IMR-90 (cell line): ENCODE results near the gene GLO1. TPM values are rescaled to one million over a fixed set of nuclear protein-coding genes. Genes with fewer than 3 reads are reported as not detected.

Experiments
- ATAC-seq: fragments of 200-7000 bp; cut with Tn5 transposase; 2 replicates; pipeline ENCODE4 v1.9.1; 2020; ENCODE audit warnings: low read depth, mild to moderate bottlenecking, moderate library complexity
- BruUV-seq: library from RNA; stranded (reverse); fragments of 400-500 nt; replicated peaks from 2 replicates; lab custom pipeline; 2021; lab: Mats Ljungman, UMichigan
- CTCF ChIA-PET: fragments of 300-600 bp; formaldehyde crosslinking; extraction: SDS; loops from one replicate; lab custom pipeline; 2021; ENCODE audit warnings: antibody characterized with exemption; lab: Yijun Ruan, JAX
- POLR2A ChIA-PET: fragments of 300-600 bp; sonication (Branson Sonifier 250); formaldehyde crosslinking; loops from one replicate; lab custom pipeline; 2022; ENCODE audit warnings: antibody characterized with exemption; ENCODE audit not compliant: unreplicated experiment; lab: Charles Lee
- DNase-seq: peaks from one replicate; pipeline ENCODE4 v3.0.0; 2013
- H2AFZ ChIP-seq: replicated peaks from 2 replicates; pipeline ENCODE3; 2013; ENCODE audit warnings: low read length, mild to moderate bottlenecking; ENCODE audit not compliant: poor library complexity
- H2AK5ac ChIP-seq: 2 replicates; pipeline ENCODE4 v1.6.1; 2013; ENCODE audit warnings: low read depth, low read length, inconsistent platforms
- H2AK9ac ChIP-seq: replicated peaks from 2 replicates; pipeline ENCODE3; 2013; ENCODE audit warnings: mild to moderate bottlenecking, low read depth, low read length, moderate library complexity; ENCODE audit not compliant: poor library complexity
- H2BK120ac ChIP-seq: 2 replicates; pipeline ENCODE4 v1.6.1; 2013; ENCODE audit warnings: low read depth, low read length, inconsistent platforms
- H2BK15ac ChIP-seq: 3 replicates; pipeline ENCODE4 v1.6.1; 2013; ENCODE audit warnings: low read depth, low read length, inconsistent platforms
- H2BK20ac ChIP-seq: 2 replicates; pipeline ENCODE4 v1.6.1; 2013; ENCODE audit warnings: low read depth, mild to moderate bottlenecking, inconsistent platforms, low read length, moderate library complexity
- H2BK5ac ChIP-seq: 2 replicates; pipeline ENCODE4 v1.6.1; 2013; ENCODE audit warnings: mild to moderate bottlenecking, low read depth, low read length, inconsistent platforms; ENCODE audit not compliant: poor library complexity, severe bottlenecking
- H3K14ac ChIP-seq: replicated peaks from 2 replicates; pipeline ENCODE4 v1.6.1; 2013; ENCODE audit warnings: low read depth, low read length, inconsistent platforms
- H3K18ac ChIP-seq: 2 replicates; pipeline ENCODE4 v1.6.1; 2013; ENCODE audit warnings: low read depth, low read length, control low read depth
- H3K23ac ChIP-seq: 2 replicates; pipeline ENCODE4 v1.6.1; 2013; ENCODE audit warnings: low read depth, low read length, inconsistent platforms
- H3K27ac ChIP-seq: 2 replicates; pipeline ENCODE4 v1.5.1; 2013; ENCODE audit warnings: mild to moderate bottlenecking, control low read depth, low read length; ENCODE audit not compliant: insufficient read depth
- H3K27me3 ChIP-seq: 2 replicates; pipeline ENCODE4 v1.6.1; 2013; ENCODE audit warnings: low read length; ENCODE audit not compliant: control insufficient read depth, insufficient read depth
- H3K36me3 ChIP-seq: 2 replicates; pipeline ENCODE4 v1.6.1; 2013; ENCODE audit warnings: low read length, mixed read lengths; ENCODE audit not compliant: control insufficient read depth, insufficient read depth
- H3K4ac ChIP-seq: 2 replicates; pipeline ENCODE4 v1.6.1; 2013; ENCODE audit warnings: low read depth, low read length, inconsistent platforms
- H3K4me1 ChIP-seq: 2 replicates; pipeline ENCODE4 v1.6.1; 2013; ENCODE audit warnings: low read length, mixed read lengths; ENCODE audit not compliant: control insufficient read depth, insufficient read depth
- H3K4me2 ChIP-seq: 2 replicates; pipeline ENCODE4 v1.6.1; 2013; ENCODE audit warnings: low read depth, mild to moderate bottlenecking, control low read depth, low read length, moderate library complexity
- H3K4me3 ChIP-seq: 2 replicates; pipeline ENCODE4 v1.5.1; 2013; ENCODE audit warnings: low read depth, mild to moderate bottlenecking, control low read depth, low read length, moderate library complexity; ENCODE audit not compliant: insufficient read depth
- H3K56ac ChIP-seq: 2 replicates; pipeline ENCODE4 v1.6.1; 2013; ENCODE audit warnings: low read length, inconsistent platforms; ENCODE audit not compliant: insufficient read depth; ENCODE audit errors: extremely low read depth
- H3K79me1 ChIP-seq, 2 experiments: 2 replicates each; pipeline ENCODE4 v1.6.1; 2013; ENCODE audit warnings: low read length in 2 of 2, inconsistent platforms in 1 of 2, low read depth in 1 of 2
- H3K9ac ChIP-seq: 2 replicates; pipeline ENCODE4 v1.6.1; 2013; ENCODE audit warnings: low read depth, low read length, control low read depth
- H3K9me1 ChIP-seq: 2 replicates; pipeline ENCODE4 v1.6.1; 2013; ENCODE audit warnings: low read length, inconsistent platforms; ENCODE audit not compliant: insufficient read depth
- H3K9me3 ChIP-seq: 2 replicates; pipeline ENCODE4 v1.6.1; 2013; ENCODE audit warnings: low read length; ENCODE audit not compliant: control insufficient read depth, insufficient read depth
- H4K20me1 ChIP-seq: 2 replicates; pipeline ENCODE4 v1.6.1; 2013; ENCODE audit warnings: low read length, inconsistent platforms; ENCODE audit not compliant: insufficient read depth
- H4K5ac ChIP-seq: 2 replicates; pipeline ENCODE4 v1.6.1; 2013; ENCODE audit warnings: mild to moderate bottlenecking, low read depth, low read length, control low read depth
- H4K8ac ChIP-seq, 2 experiments: 2 replicates each; pipeline ENCODE4 v1.6.1; 2013; ENCODE audit warnings: low read depth in 2 of 2, low read length in 2 of 2, control low read depth in 1 of 2, inconsistent platforms in 1 of 2
- H4K91ac ChIP-seq: 2 replicates; pipeline ENCODE4 v1.6.1; 2013; ENCODE audit warnings: low read depth, low read length, inconsistent platforms; ENCODE audit not compliant: insufficient read depth
- POLR2A ChIP-seq: IDR thresholded peaks from 2 replicates; pipeline ENCODE4 v1.6.1; 2012; ENCODE audit warnings: mild to moderate bottlenecking, low read depth, low read length
- USF2 ChIP-seq: fragments of 150-350 bp; IDR thresholded peaks from 2 replicates; pipeline ENCODE4 v1.6.1; 2017; ENCODE audit warnings: mild to moderate bottlenecking, antibody characterized with exemption, low read length, low read depth
- WGBS, 2 experiments: methylation state at CpG; one replicate each; pipeline versions ENCODE4 v1.1.5 to v1.1.7; 2013; ENCODE audit warnings: missing lambda C conversion rate in 2 of 2; ENCODE audit not compliant: insufficient read length in 1 of 2; ENCODE audit errors: extremely low coverage in 2 of 2; 5-methylcytosine and 5-hydroxymethylcytosine counted together
- dilution Hi-C: fragments of 300-500 bp; cut with HindIII; formaldehyde crosslinking; loops from one replicate; pipeline ENCODE4 v1.14.3; 2018; ENCODE audit warnings: low sequenced_read_pairs; ENCODE audit not compliant: unreplicated experiment
- in situ Hi-C: fragments of 300-500 bp; cut with MboI; formaldehyde crosslinking; loops from 3 replicates; pipeline ENCODE4 v1.14.3; 2019; ENCODE audit warnings: low sequenced_read_pairs, inconsistent platforms, mixed read lengths
- intact Hi-C: fragments of 100-400 bp; cut with micrococcal nuclease; formaldehyde crosslinking; loops from 2 replicates; pipeline ENCODE4 v1.10.0; 2022
- polyA plus RNA-seq, 3 experiments: library from polyadenylated mRNA; depleted of rRNA; stranded (reverse); fragments of >200 nt; gene quantifications; 2 replicates each; pipeline ENCODE4 v1.2.3, GENCODE V29; 2012; ENCODE audit warnings: low replicate concordance in 1 of 3
- total RNA-seq: library from RNA; depleted of rRNA; stranded (reverse); fragments of >200 nt; gene quantifications from 2 replicates; pipeline ENCODE4 v1.2.3, GENCODE V29; 2012

Gene GLO1
- total and polyA plus RNA-seq, 2 of the 4 experiments (the other 2 are of a cell fraction) = 65.1 to 111 TPM

- dilution Hi-C loops = no loop called here
- no CpG with 5 or more reads among the region's 5 CpGs for WGBS, 2 experiments
- no peak overlapping the region for H4K5ac ChIP-seq
- POLR2A ChIA-PET = no interaction called here
- H3K36me3 ChIP-seq = no peaks in the 10 kb centered on the region
- DNase-seq (no peak), ATAC-seq (no peak)
- no peaks in the 10 kb centered on the region for H3K9me1 ChIP-seq
- peaks cover 7% of the 10 kb centered on the region for H3K27me3 ChIP-seq
- no peak overlapping the region for H2AFZ ChIP-seq
- intact Hi-C loops = no loop called here
- no peak overlapping the region for H3K18ac ChIP-seq
- TF ChIP-seq USF2 = no peak
- TF ChIP-seq POLR2A = no peak
- H3K9ac ChIP-seq = no peak overlapping the region
- H3K27ac ChIP-seq = no peak overlapping the region
- H3K79me1 ChIP-seq = no peaks in the 10 kb centered on the region
- no peaks in the 10 kb centered on the region for H3K4me1 ChIP-seq
- no peak overlapping the region for H4K91ac ChIP-seq
- no peak overlapping the region for H3K4ac ChIP-seq
- H2BK20ac ChIP-seq = no peak overlapping the region
- no peaks in the 10 kb centered on the region for H3K9me3 ChIP-seq
- no peak overlapping the region for H3K4me3 ChIP-seq
- no peak overlapping the region for H2BK5ac ChIP-seq
- H3K4me2 ChIP-seq = no peak overlapping the region
- H2AK9ac ChIP-seq = no peak overlapping the region
- no peak overlapping the region for H3K14ac ChIP-seq
- H2BK120ac ChIP-seq = no peak overlapping the region
- no TSS peak for BruUV-seq
- H3K23ac ChIP-seq = no peak overlapping the region
- CTCF ChIA-PET = no interaction called here
- H3K56ac ChIP-seq = no peak overlapping the region
- H2BK15ac ChIP-seq = no peak overlapping the region
- no peaks in the 10 kb centered on the region for H4K20me1 ChIP-seq
- no peak overlapping the region for H2AK5ac ChIP-seq
- in situ Hi-C loops = no loop called here
- no peak overlapping the region for H4K8ac ChIP-seq
Observed at GRCh38 chr6:38723783-38724182, 20.8 kb upstream of the GLO1 start.
